ENCODE measurements around the gene PCSK5.

DNA sequence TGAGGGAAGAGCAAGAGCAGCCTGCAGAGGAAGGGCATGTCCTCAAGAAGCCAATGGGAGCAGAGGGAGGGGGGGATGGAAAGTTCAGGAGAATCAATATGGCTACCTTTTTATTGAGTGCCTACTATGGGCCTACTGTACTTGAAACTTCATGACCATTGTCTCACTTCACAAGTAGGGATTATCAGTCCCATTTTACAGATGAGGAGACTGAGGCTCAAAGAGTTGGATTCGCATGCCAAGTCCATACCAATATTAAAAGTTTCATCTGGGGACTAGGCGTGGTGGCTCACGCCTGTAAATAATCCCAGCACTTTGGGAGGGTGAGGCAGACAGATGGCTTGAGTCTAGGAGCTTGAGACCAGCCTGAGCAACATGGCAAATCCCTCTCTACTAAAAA is 463.7 kb downstream of the PCSK5 start:
- TF ChIP-seq POLR2A (IDR thresholded peaks at IDR 0.05; ENCODE audit: low read length) (no peak), GATA1 (IDR thresholded peaks at IDR 0.05; ENCODE audit: low read depth, low read length) (no peak)
